ENCODE measurements around the gene VSIG4. TPM values are rescaled to one million over a fixed set of nuclear protein-coding genes. Genes with fewer than 3 reads are reported as not detected.
"Not testable (repeated sequence)": the region's sequence is repeated elsewhere in the genome, so short reads cannot be mapped to it uniquely, and the experiment has no call there.

The VSIG4 gene
- total RNA-seq, 3 donors from 2014 or later (not counting 1 experiment from before 2014, with no cell fraction given): 0.32 to 1.3 TPM; not detected in 1

DNA sequence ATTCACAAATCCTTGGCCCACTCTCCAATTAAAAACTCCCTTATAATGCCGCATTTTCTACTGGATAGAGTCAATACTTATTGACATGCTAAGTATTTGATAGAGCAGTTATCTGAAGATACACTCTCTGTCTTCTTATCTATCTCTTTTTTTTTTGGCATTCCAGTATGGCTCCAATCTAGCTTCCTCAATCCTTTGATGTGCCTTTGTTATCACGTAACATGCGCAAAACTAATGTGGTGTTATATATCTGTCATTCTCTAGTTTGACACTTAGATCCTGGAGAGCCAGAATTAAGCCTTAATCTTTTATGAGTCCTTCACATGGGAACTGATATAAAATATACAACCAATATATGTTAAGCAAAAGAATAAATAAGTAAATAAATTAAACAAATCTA is 54.7 kb downstream of the VSIG4 start:
- no peaks in the 10 kb centered on the region for H3K9me3 Mint-ChIP-seq
- TF ChIP-seq, protein P1, sequence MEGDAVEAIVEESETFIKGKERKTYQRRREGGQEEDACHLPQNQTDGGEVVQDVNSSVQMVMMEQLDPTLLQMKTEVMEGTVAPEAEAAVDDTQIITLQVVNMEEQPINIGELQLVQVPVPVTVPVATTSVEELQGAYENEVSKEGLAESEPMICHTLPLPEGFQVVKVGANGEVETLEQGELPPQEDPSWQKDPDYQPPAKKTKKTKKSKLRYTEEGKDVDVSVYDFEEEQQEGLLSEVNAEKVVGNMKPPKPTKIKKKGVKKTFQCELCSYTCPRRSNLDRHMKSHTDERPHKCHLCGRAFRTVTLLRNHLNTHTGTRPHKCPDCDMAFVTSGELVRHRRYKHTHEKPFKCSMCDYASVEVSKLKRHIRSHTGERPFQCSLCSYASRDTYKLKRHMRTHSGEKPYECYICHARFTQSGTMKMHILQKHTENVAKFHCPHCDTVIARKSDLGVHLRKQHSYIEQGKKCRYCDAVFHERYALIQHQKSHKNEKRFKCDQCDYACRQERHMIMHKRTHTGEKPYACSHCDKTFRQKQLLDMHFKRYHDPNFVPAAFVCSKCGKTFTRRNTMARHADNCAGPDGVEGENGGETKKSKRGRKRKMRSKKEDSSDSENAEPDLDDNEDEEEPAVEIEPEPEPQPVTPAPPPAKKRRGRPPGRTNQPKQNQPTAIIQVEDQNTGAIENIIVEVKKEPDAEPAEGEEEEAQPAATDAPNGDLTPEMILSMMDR (IDR thresholded peaks at IDR 0.05): no peak
- H3K27me3 ChIP-seq (ENCODE audit: control insufficient read depth, insufficient read depth, low read length): no peaks in the 10 kb centered on the region
- peaks cover 23 to 27% of the 10 kb centered on the region in 2 donors for H3K4me1 Mint-ChIP-seq
- no peak for DNase-seq
- ATAC-seq: no peak
- peak overlapping the region; percentile 87 to 88 for H3K27ac Mint-ChIP-seq
- H3K27me3 Mint-ChIP-seq (ENCODE audit: low read depth in 2 of 2): peaks cover 0 to 6% of the 10 kb centered on the region in 2 donors
- no peak overlapping the region for H3K27ac ChIP-seq (ENCODE audit: low read length)
- peaks cover 12% of the 10 kb centered on the region for H3K4me1 ChIP-seq (ENCODE audit: control insufficient read depth, insufficient read depth, low read length)
- no peaks in the 10 kb centered on the region for H3K9me3 ChIP-seq (ENCODE audit: control insufficient read depth, insufficient read depth, low read length)
- H3K4me3 Mint-ChIP-seq: no peak overlapping the region
- no peaks in the 10 kb centered on the region for H3K36me3 Mint-ChIP-seq
- WGBS (ENCODE audit: insufficient coverage): no CpG with 5 or more reads among the region's 3 CpGs
- no peak overlapping the region for H3K4me3 ChIP-seq (ENCODE audit: low read length)
- intact Hi-C loops (cut with micrococcal nuclease): loop anchor here (10.0 kb wide), 3 partner anchors 60 to 260 kb away; no protein-coding TSS in a partner anchor
- H3K36me3 ChIP-seq (ENCODE audit: control insufficient read depth, insufficient read depth, low read length): no peaks in the 10 kb centered on the region

DNA sequence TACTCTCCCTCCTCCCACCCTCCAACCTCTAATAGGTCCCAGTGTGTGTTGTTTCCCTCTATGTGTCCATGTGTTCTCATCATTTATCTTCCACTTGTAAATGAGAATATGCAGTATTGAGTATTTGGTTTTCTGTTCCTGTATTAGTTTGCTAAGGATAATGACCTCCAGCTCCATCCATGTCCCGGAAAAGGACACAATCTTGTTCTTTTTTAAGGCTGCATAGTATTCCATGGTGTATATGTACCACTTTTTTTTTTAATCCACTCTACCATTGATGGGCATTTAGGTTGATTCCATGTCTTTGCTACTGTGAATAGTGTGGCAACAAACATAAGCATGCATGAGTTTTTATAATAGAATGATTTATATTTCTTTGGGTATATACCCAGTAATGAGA is 62.7 kb downstream of the VSIG4 start:
- H3K9me3 Mint-ChIP-seq; H3K4me3 Mint-ChIP-seq; H3K36me3 ChIP-seq (ENCODE audit: control insufficient read depth, insufficient read depth, low read length); H3K4me1 ChIP-seq (ENCODE audit: control insufficient read depth, insufficient read depth, low read length); H3K4me3 ChIP-seq (ENCODE audit: low read length); H3K27ac Mint-ChIP-seq; DNase-seq; ATAC-seq; H3K36me3 Mint-ChIP-seq; H3K27me3 ChIP-seq (ENCODE audit: control insufficient read depth, insufficient read depth, low read length); H3K27ac ChIP-seq (ENCODE audit: low read length); H3K4me1 Mint-ChIP-seq; H3K9me3 ChIP-seq (ENCODE audit: control insufficient read depth, insufficient read depth, low read length); intact Hi-C loops (cut with micrococcal nuclease): not testable (repeated sequence)
- WGBS (ENCODE audit: insufficient coverage): no CpG with 5 or more reads among the region's 1 CpG
- peaks cover 0 to 21% of the 10 kb centered on the region in 2 donors for H3K27me3 Mint-ChIP-seq (ENCODE audit: low read depth in 2 of 2)

DNA sequence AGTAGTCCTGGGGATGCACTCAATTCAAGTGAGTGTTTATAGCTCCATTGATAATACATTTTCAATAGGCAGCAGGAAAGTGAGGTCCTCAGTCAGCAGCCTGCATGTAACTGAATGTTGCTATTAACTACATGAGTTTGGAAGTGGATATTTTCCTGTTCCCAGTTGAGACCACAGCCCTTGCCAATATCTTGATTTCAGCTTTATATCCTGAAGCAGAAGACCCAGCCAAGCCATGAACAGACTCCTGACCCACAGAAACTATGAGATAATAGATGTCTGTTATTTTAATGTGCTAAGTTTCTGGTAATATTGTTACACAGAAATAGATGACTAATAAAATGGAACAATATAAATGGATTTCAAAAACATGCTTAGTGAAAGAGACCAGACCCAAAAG is 63.7 kb downstream of the VSIG4 start:
- Mint-ChIP-seq H3K4me3 (no peak overlapping the region), H3K27me3 (ENCODE audit: low read depth in 2 of 2) (peaks cover 0 to 30% of the 10 kb centered on the region in 2 donors), H3K27ac (no peak overlapping the region), H3K4me1 (no peaks in the 10 kb centered on the region), H3K9me3 (no peaks in the 10 kb centered on the region), H3K36me3 (no peaks in the 10 kb centered on the region)
- H3K27ac ChIP-seq (ENCODE audit: low read length): no peak overlapping the region
- H3K4me3 ChIP-seq (ENCODE audit: low read length): no peak overlapping the region
- TF ChIP-seq, protein P1 (IDR thresholded peaks at IDR 0.05): no peak
- no peaks in the 10 kb centered on the region for H3K4me1 ChIP-seq (ENCODE audit: control insufficient read depth, insufficient read depth, low read length)
- ATAC-seq (no peak), DNase-seq (no peak)
- no peaks in the 10 kb centered on the region for H3K9me3 ChIP-seq (ENCODE audit: control insufficient read depth, insufficient read depth, low read length)
- no peaks in the 10 kb centered on the region for H3K27me3 ChIP-seq (ENCODE audit: control insufficient read depth, insufficient read depth, low read length)
- intact Hi-C loops (cut with micrococcal nuclease): no loop called here
- no peaks in the 10 kb centered on the region for H3K36me3 ChIP-seq (ENCODE audit: control insufficient read depth, insufficient read depth, low read length)

DNA sequence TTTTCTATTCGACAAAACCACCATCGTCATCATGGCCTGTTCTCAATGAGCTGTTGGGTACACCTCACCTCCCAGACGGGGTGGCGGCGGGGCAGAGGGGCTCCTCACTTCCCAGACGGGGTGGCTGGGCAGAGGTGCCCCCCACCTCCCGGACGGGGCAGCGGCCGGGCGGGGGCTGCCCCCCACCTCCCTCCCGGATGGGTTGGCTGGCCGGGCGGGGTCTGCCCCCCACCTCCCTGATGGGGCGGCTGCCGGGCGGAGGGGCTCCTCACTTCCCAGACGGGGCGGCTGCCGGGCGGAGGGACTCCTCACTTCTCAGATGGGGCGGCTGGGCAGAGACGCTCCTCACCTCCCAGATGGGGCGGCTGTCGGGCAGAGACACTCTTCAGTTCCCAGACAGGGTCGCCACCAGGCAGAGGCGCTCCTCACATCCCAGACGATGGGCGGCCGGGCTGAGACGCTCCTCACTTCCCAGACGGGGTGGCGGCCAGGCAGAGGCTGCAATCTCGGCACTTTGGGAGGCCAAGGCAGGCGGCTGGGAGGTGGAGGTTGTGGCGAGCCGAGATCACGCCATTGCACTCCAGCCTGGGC is 64.6 kb downstream of the VSIG4 start:
- H3K36me3 ChIP-seq (ENCODE audit: control insufficient read depth, insufficient read depth, low read length); H3K9me3 Mint-ChIP-seq; H3K4me3 ChIP-seq (ENCODE audit: low read length); H3K27me3 ChIP-seq (ENCODE audit: control insufficient read depth, insufficient read depth, low read length); H3K27ac Mint-ChIP-seq; H3K27ac ChIP-seq (ENCODE audit: low read length); H3K4me3 Mint-ChIP-seq; DNase-seq; intact Hi-C loops (cut with micrococcal nuclease); H3K4me1 ChIP-seq (ENCODE audit: control insufficient read depth, insufficient read depth, low read length); ATAC-seq; H3K4me1 Mint-ChIP-seq; H3K36me3 Mint-ChIP-seq; H3K9me3 ChIP-seq (ENCODE audit: control insufficient read depth, insufficient read depth, low read length): not testable (repeated sequence)
- peaks cover 0 to 23% of the 10 kb centered on the region in 2 donors for H3K27me3 Mint-ChIP-seq (ENCODE audit: low read depth in 2 of 2)
- WGBS (ENCODE audit: insufficient coverage): 97% methylated on average over 26 of the region's 38 CpGs

Other genes starting within 250 kb of the VSIG4 start
- not detected for gene HEPH, start 124.2 kb upstream of the VSIG4 start, total RNA-seq

Data from natural killer cell (primary cell).